ENCODE results near the gene DTNBP1.

The DTNBP1 gene

DNA sequence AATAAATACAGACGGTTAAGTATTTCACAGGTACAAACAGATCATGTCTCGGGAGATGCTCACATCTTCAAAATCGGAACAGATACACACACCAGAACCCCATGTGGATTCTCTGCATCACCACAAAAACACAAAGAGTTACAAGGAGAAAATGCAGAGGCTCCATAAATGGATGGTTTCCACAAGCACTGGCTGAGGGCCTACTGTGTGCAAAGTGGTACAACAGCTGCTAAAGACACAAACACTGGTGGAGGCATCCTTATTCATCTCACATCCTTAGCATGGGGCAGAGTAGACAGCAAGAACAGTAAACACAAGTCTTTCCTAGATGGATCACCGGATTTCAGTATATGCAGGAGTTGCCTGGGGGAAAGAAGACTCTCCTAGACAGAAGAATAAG is 88.8 kb downstream of the DTNBP1 start:
- H3K9me3 ChIP-seq (ENCODE audit: control insufficient read depth, insufficient read depth, low read depth, low read length): no peaks in the 10 kb centered on the region
- no peaks in the 10 kb centered on the region for H3K27me3 ChIP-seq (ENCODE audit: control insufficient read depth, insufficient read depth, low read length)
- H3K36me3 ChIP-seq (ENCODE audit: control insufficient read depth, insufficient read depth, low read length): no peaks in the 10 kb centered on the region
- no peak overlapping the region for H3K27ac ChIP-seq (ENCODE audit: low read depth, low read length)
- H3K4me1 ChIP-seq (ENCODE audit: control insufficient read depth, insufficient read depth, low read length): peaks cover 30% of the 10 kb centered on the region
- H3K4me3 ChIP-seq (ENCODE audit: low read depth, low read length): no peak overlapping the region
- no peak overlapping the region for H3K9ac ChIP-seq (ENCODE audit: low read length)

DNA sequence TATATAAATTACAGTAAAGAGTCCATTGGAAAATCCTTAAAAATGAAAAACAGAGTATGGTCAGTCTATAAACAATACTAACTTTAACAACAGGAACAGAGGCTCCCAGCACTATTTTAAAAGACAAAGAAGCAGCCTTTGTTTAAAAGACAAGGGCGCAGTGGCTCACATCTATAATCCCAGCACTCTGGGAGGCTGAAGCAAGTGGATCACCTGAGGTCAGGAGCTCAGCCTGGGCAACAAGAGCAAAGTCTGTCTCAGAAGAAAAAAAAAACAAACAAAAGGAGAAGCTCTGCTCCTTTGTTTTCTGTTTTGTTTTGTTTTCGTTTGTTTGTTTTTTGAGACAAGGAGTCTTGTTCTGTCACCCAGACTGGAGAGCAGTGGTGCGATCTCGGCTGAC is 89.4 kb downstream of the DTNBP1 start:
- Histone ChIP-seq H3K36me3 (ENCODE audit: control insufficient read depth, insufficient read depth, low read length) (no peaks in the 10 kb centered on the region), H3K4me3 (ENCODE audit: low read depth, low read length) (no peak overlapping the region), H3K27ac (ENCODE audit: low read depth, low read length) (no peak overlapping the region), H3K27me3 (ENCODE audit: control insufficient read depth, insufficient read depth, low read length) (no peaks in the 10 kb centered on the region), H3K9me3 (ENCODE audit: control insufficient read depth, insufficient read depth, low read depth, low read length) (no peaks in the 10 kb centered on the region), H3K4me1 (ENCODE audit: control insufficient read depth, insufficient read depth, low read length) (peaks cover 35% of the 10 kb centered on the region), H3K9ac (ENCODE audit: low read length) (no peak overlapping the region)

DNA sequence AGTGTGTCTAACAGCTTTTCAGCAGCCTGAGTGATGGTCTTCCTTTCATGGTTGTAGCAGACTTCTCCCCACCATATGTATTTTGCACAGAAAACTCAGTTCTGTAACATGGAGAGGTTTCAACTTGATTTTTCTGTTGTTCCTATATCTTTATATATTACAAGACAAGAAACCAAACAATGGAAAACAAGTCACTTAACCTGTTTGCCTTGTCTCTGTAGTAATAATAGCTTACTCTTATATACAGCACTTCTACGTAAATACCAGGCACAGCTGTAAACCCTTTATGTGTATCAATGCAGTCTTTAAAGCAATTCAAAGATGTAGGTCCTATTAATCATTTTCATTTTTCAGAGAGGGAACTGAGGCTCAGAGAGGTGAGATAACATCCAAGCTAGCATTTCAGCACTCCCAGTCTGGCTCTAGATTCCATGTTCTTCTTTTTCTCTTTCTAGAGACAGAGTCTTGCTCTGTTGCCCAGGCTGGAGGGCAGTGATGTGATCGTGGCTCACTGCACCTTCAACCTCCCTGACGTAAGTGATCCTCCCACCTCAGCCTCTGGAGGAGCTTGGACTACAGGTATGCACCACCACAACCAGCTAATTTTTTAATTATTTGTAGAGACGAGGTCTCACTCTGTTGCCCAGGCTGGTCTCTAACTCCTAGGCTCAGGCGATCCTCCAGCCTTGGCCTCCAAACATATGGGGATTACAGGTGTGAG is 90.4 kb downstream of the DTNBP1 start:
- Histone ChIP-seq H3K27ac (ENCODE audit: low read depth, low read length) (no peak overlapping the region), H3K9me3 (ENCODE audit: control insufficient read depth, insufficient read depth, low read depth, low read length) (no peaks in the 10 kb centered on the region), H3K27me3 (ENCODE audit: control insufficient read depth, insufficient read depth, low read length) (no peaks in the 10 kb centered on the region), H3K4me1 (ENCODE audit: control insufficient read depth, insufficient read depth, low read length) (peaks cover 27% of the 10 kb centered on the region), H3K36me3 (ENCODE audit: control insufficient read depth, insufficient read depth, low read length) (no peaks in the 10 kb centered on the region), H3K4me3 (ENCODE audit: low read depth, low read length) (no peak overlapping the region), H3K9ac (ENCODE audit: low read length) (no peak overlapping the region)

DNA sequence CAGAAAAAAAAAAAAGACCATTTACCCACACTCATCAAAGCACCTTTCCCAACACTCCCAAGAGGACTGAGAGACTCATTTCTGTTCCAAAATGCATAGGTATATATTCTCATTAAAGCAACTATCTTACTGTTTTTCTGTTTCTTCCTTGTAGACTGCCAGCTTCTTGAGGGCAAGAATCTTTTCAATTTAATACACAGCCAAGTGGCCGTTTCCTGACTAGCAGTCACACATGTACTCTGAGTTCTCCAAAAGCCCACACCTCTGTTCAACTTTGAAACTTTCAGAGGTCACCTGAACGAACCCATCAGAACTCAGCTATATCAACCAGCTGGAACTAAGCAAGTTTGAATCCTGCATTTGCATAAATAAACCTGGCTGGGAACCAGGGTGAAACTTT is 92.7 kb downstream of the DTNBP1 start:
- no peak overlapping the region for H3K4me3 ChIP-seq (ENCODE audit: low read depth, low read length)
- H3K9ac ChIP-seq (ENCODE audit: low read length): no peak overlapping the region
- H3K27ac ChIP-seq (ENCODE audit: low read depth, low read length): no peak overlapping the region
- no peaks in the 10 kb centered on the region for H3K27me3 ChIP-seq (ENCODE audit: control insufficient read depth, insufficient read depth, low read length)
- no peaks in the 10 kb centered on the region for H3K36me3 ChIP-seq (ENCODE audit: control insufficient read depth, insufficient read depth, low read length)
- peaks cover 22% of the 10 kb centered on the region for H3K4me1 ChIP-seq (ENCODE audit: control insufficient read depth, insufficient read depth, low read length)
- no peaks in the 10 kb centered on the region for H3K9me3 ChIP-seq (ENCODE audit: control insufficient read depth, insufficient read depth, low read depth, low read length)

DNA sequence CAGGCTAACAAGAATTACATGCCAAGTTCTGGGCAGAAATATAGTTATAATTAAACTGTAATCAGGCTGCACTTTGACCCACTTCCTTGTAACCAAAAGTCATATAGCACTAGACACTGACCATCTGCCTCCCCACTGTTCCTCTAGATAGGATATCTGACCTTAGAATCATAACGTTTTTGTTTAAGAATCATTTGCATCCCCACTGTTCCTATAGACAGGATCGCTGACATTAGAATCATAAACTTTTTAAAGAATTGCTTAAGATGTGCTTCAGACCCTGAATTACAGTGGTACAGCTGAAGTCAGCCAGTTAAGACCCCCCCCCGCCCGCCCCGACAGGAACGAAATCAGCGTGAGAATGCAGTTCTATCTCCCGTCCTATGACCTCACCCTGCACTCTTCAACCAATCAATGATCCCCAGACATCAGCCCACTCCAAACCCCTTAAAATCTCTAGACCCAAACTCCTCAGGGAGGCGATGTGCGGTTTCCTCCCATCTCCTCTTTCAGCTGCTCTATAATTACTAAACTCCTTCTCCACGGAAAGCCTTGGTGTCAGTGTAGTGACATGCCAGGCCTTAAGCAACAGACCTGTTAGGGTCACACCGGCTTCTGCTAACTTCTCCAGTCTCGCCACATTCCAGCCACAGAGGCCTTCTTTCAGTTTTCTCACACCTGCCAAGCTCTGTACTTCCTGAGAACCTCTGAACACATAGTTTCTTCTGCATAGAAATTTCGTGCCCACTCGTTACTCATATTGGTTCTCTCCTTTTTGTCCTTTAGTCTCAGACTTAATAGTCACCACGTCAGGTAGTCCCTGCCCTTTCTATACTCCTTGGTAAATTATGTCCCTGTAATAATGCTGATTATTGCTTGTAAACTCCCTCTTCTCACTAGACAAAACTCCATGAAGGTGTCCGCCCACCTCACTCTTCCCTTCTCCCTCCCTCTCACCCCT is 93.5 kb downstream of the DTNBP1 start:
- Histone ChIP-seq H3K9ac (ENCODE audit: low read length) (no peak overlapping the region), H3K9me3 (ENCODE audit: control insufficient read depth, insufficient read depth, low read depth, low read length) (no peaks in the 10 kb centered on the region), H3K27ac (ENCODE audit: low read depth, low read length) (no peak overlapping the region), H3K36me3 (ENCODE audit: control insufficient read depth, insufficient read depth, low read length) (no peaks in the 10 kb centered on the region), H3K27me3 (ENCODE audit: control insufficient read depth, insufficient read depth, low read length) (no peaks in the 10 kb centered on the region), H3K4me3 (ENCODE audit: low read depth, low read length) (no peak overlapping the region), H3K4me1 (ENCODE audit: control insufficient read depth, insufficient read depth, low read length) (peaks cover 19% of the 10 kb centered on the region)

DNA sequence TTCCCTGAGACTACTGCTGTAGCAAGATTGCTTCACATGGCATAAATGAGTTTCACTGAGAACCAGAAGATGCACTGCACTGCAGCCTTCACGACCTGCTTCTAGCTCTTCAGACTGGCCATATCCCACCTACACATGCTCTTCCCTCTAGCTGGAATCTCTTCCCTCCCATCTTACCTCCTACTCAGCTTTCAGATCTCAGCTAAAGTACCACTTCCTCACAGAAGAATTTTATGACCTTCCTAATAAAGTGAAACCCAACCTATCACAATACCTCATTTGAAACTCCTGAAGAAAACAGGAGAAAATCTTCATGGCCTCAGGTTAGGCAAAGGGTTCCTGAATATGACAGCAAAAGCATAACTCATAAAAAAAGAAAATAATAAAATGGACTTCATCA is 99.9 kb downstream of the DTNBP1 start:
- no peaks in the 10 kb centered on the region for H3K36me3 ChIP-seq (ENCODE audit: control insufficient read depth, insufficient read depth, low read length)
- H3K9me3 ChIP-seq (ENCODE audit: control insufficient read depth, insufficient read depth, low read depth, low read length): no peaks in the 10 kb centered on the region
- H3K27me3 ChIP-seq (ENCODE audit: control insufficient read depth, insufficient read depth, low read length): no peaks in the 10 kb centered on the region
- H3K4me3 ChIP-seq (ENCODE audit: low read depth, low read length): no peak overlapping the region
- no peak overlapping the region for H3K27ac ChIP-seq (ENCODE audit: low read depth, low read length)
- H3K9ac ChIP-seq (ENCODE audit: low read length): no peak overlapping the region
- peaks cover 10% of the 10 kb centered on the region; the same call in 1 of the 2 replicates for H3K4me1 ChIP-seq (ENCODE audit: control insufficient read depth, insufficient read depth, low read length)

DNA sequence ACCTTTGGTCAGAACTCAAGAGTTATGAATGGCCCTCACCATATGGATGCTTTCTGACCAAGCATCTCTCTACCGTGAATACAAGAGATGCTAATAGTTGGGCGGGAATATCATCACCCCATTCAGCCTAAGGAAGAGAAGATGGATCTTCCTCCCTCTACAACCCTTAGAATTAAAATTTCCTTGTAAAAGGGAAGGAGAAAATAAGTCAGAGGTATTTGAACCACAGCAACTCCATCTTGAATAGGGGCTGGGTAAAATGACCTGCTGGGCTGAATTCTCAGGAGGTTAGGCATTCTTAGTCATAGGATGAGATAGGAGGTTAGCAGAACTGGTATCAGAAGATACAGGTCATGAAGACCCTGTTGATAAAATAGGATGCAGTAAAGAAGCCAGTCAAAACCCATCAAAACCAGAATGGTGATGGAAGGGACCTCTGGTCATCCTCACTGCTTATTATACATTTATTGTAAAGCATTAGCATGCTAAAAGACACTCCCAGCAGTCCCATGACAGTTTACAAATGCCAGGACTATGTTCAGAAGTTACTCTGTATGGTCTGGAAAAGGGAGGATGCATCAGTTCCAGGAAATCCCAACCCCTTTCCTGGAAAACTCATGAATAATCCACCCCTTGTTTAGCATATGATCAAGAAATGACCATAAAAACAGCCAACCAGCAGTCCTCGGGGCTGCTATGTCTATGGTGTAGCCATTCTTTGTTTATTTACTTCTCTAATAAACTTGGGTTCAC is 101.2 kb downstream of the DTNBP1 start:
- Histone ChIP-seq H3K9me3 (ENCODE audit: control insufficient read depth, insufficient read depth, low read depth, low read length) (no peaks in the 10 kb centered on the region), H3K36me3 (ENCODE audit: control insufficient read depth, insufficient read depth, low read length) (no peaks in the 10 kb centered on the region), H3K27me3 (ENCODE audit: control insufficient read depth, insufficient read depth, low read length) (no peaks in the 10 kb centered on the region), H3K4me3 (ENCODE audit: low read depth, low read length) (no peak overlapping the region), H3K9ac (ENCODE audit: low read length) (no peak overlapping the region), H3K27ac (ENCODE audit: low read depth, low read length) (no peak overlapping the region), H3K4me1 (ENCODE audit: control insufficient read depth, insufficient read depth, low read length) (peaks cover 12% of the 10 kb centered on the region)

DNA sequence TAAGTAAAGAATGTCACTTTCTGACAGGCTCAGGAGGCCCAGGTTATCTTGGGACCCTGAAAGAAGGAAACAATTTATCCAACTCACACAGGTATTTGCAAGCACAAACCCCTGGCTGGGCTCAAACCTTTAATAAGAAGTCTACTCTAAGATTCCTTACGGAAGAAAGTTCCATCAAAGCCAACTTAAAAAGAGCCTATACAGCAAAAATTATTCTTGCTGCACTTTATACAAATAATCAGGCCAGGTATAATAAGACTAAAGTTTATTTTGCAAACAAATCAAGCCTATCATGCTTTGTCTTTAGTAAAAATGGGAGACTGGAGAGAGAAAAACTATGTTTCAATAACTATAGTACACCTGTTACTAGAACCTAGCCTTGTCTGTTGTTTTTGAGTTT is 102.1 kb downstream of the DTNBP1 start:
- Histone ChIP-seq H3K27me3 (ENCODE audit: control insufficient read depth, insufficient read depth, low read length) (no peaks in the 10 kb centered on the region), H3K4me1 (ENCODE audit: control insufficient read depth, insufficient read depth, low read length) (peaks cover 14% of the 10 kb centered on the region), H3K9ac (ENCODE audit: low read length) (no peak overlapping the region), H3K4me3 (ENCODE audit: low read depth, low read length) (no peak overlapping the region), H3K9me3 (ENCODE audit: control insufficient read depth, insufficient read depth, low read depth, low read length) (no peaks in the 10 kb centered on the region), H3K27ac (ENCODE audit: low read depth, low read length) (no peak overlapping the region), H3K36me3 (ENCODE audit: control insufficient read depth, insufficient read depth, low read length) (no peaks in the 10 kb centered on the region)

DNA sequence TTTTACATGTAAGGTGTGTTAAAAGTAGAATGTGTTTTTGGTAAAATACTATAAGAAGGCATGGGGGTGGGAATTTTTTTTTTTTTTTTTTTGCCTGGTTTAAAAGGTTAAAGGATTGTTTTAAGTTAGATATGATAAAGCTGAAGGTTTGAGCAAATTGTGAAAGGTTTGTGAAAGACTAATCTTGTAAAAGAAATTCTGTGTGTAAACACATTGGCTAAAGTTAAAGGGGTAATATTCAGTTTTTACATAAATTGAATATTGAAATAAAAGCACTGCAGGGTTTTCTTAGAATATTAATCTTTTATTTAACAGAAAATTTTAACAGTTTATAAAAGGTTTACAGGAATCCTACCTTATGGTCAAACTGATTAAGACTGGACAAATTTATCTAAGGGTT is 105.7 kb downstream of the DTNBP1 start:
- Histone ChIP-seq H3K4me3 (ENCODE audit: low read depth, low read length) (no peak overlapping the region), H3K36me3 (ENCODE audit: control insufficient read depth, insufficient read depth, low read length) (no peaks in the 10 kb centered on the region), H3K27ac (ENCODE audit: low read depth, low read length) (no peak overlapping the region), H3K9me3 (ENCODE audit: control insufficient read depth, insufficient read depth, low read depth, low read length) (no peaks in the 10 kb centered on the region), H3K4me1 (ENCODE audit: control insufficient read depth, insufficient read depth, low read length) (peaks cover 30% of the 10 kb centered on the region), H3K9ac (ENCODE audit: low read length) (no peak overlapping the region), H3K27me3 (ENCODE audit: control insufficient read depth, insufficient read depth, low read length) (no peaks in the 10 kb centered on the region)

DNA sequence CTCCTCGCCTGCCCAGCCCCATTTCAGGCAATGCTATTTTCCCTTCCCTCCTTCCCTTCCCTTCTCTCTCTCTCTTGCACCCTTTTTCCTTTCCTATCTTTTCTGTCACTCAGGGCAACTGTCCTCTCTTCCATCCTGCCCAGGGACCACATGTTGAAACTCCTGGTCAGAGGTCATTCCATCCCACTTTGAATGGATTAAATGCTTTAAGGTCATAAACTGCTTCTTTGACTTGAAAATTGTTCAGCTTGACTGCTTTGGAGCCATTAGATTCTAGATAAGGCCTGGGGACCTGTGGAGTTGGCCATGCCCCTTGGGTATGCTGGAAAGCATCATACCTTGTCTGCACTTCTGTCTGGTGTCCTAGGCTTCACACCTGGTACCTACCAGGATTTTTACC is 106.1 kb downstream of the DTNBP1 start:
- H3K9me3 ChIP-seq (ENCODE audit: control insufficient read depth, insufficient read depth, low read depth, low read length): no peaks in the 10 kb centered on the region
- no peak overlapping the region for H3K4me3 ChIP-seq (ENCODE audit: low read depth, low read length)
- H3K27ac ChIP-seq (ENCODE audit: low read depth, low read length): no peak overlapping the region
- no peak overlapping the region for H3K9ac ChIP-seq (ENCODE audit: low read length)
- H3K27me3 ChIP-seq (ENCODE audit: control insufficient read depth, insufficient read depth, low read length): no peaks in the 10 kb centered on the region
- peaks cover 35% of the 10 kb centered on the region for H3K4me1 ChIP-seq (ENCODE audit: control insufficient read depth, insufficient read depth, low read length)
- no peaks in the 10 kb centered on the region for H3K36me3 ChIP-seq (ENCODE audit: control insufficient read depth, insufficient read depth, low read length)
